Astrocyte of the hippocampus (primary cell): ENCODE data around the gene ECSCR.
A peak's percentile ranks its signal among the peaks of the same experiment; 100 is the strongest.
"Not testable (repeated sequence)": the region's sequence is repeated elsewhere in the genome, so short reads cannot be mapped to it uniquely, and the experiment has no call there.

Experiments
- DNase-seq: peaks from one replicate; pipeline ENCODE4 v3.0.0; 2011; ENCODE audit warnings: low read depth, low spot score

Gene ECSCR

GRCh38 chr5:139446956-139447779, 15.4 kb downstream of the ECSCR start:
- DNase-seq: no peak

- DNase-seq: peak; percentile 80
Observed at GRCh38 chr5:139445325-139446170, 17.0 kb downstream of the ECSCR start.

GRCh38 chr5:139443831-139444453, 18.6 kb downstream of the ECSCR start:
- DNase-seq: peak; percentile 59

GRCh38 chr5:139440416-139440815, 22.1 kb downstream of the ECSCR start:
- not testable (repeated sequence) for DNase-seq

GRCh38 chr5:139439013-139439903, 23.3 kb downstream of the ECSCR start, which contains the start of gene DNAJC18:
TSS of gene DNAJC18 (minus strand) at chr5:139439525. CDS start at chr5:139439445, 80 bp downstream.
- DNase-seq: peak; percentile 96

- no peak for DNase-seq
Observed at GRCh38 chr5:139438707-139439012, 23.9 kb downstream of the ECSCR start.

- DNase-seq: no peak
Observed at GRCh38 chr5:139435676-139436075, 26.9 kb downstream of the ECSCR start.

- DNase-seq: no peak
Observed at GRCh38 chr5:139431706-139432105, 30.8 kb downstream of the ECSCR start.

- no peak for DNase-seq
Observed at GRCh38 chr5:139430015-139430414, 32.5 kb downstream of the ECSCR start.

- peak; percentile 79 for DNase-seq
Observed at GRCh38 chr5:139426203-139426885, 36.2 kb downstream of the ECSCR start.

GRCh38 chr5:139425497-139425896, 37.0 kb downstream of the ECSCR start:
- DNase-seq: no peak

GRCh38 chr5:139422307-139422893, 40.1 kb downstream of the ECSCR start:
- peak; percentile 84 for DNase-seq

GRCh38 chr5:139419226-139420192, 43.0 kb downstream of the ECSCR start:
- DNase-seq: no peak

- no peak for DNase-seq
Observed at GRCh38 chr5:139418793-139419192, 43.8 kb downstream of the ECSCR start.

GRCh38 chr5:139417214-139417613, 45.3 kb downstream of the ECSCR start:
- peak; percentile 34 for DNase-seq

- no peak for DNase-seq
Observed at GRCh38 chr5:139416651-139417050, 45.9 kb downstream of the ECSCR start.

GRCh38 chr5:139415869-139416268, 46.7 kb downstream of the ECSCR start:
- no peak for DNase-seq

GRCh38 chr5:139415221-139415861, 47.2 kb downstream of the ECSCR start:
- DNase-seq: peak; percentile 84
